GM12891 (cell line): ENCODE results near the gene MYMK.

Experiments
- DNase-seq: peaks from one replicate; pipeline ENCODE4 v3.0.0; 2011; ENCODE audit warnings: low spot score; ENCODE audit not compliant: insufficient read length
- FAIRE-seq: peaks from 2 replicates; lab custom pipeline; 2011; peaks lifted over from hg19 to GRCh38; lab: Jason Lieb, UNC
- PAX5 ChIP-seq: IDR thresholded peaks from 2 replicates; pipeline ENCODE4 v1.6.1; 2011; ENCODE audit warnings: low read length, moderate library complexity, mild to moderate bottlenecking; ENCODE audit not compliant: insufficient read depth, severe bottlenecking
- POLR2A ChIP-seq: IDR thresholded peaks from 2 replicates; pipeline ENCODE4 v1.6.1; 2011; ENCODE audit warnings: low read depth, low read length, control low read depth
- POLR2AphosphoS5 ChIP-seq: IDR thresholded peaks from 2 replicates; pipeline ENCODE4 v1.6.1; 2011; ENCODE audit warnings: low read depth, low read length, control low read depth
- POU2F2 ChIP-seq: IDR thresholded peaks from 2 replicates; pipeline ENCODE4 v1.6.1; 2011; ENCODE audit warnings: low read depth, mild to moderate bottlenecking, control low read depth, low read length, moderate library complexity
- SPI1 ChIP-seq: IDR thresholded peaks from 2 replicates; pipeline ENCODE4 v1.6.1; 2011; ENCODE audit warnings: low read depth, low read length, control low read depth
- TAF1 ChIP-seq: IDR thresholded peaks from 2 replicates; pipeline ENCODE4 v1.6.1; 2011; ENCODE audit warnings: low read depth, low read length, control low read depth

The MYMK gene

GRCh38 chr9:133513214-133514100, 11.3 kb downstream of the MYMK start:
- TF ChIP-seq PAX5: no peak
- no peak for TF ChIP-seq POU2F2
- TF ChIP-seq TAF1: no peak
- TF ChIP-seq POLR2AphosphoS5: no peak
- TF ChIP-seq POLR2A: no peak
- no peak for TF ChIP-seq SPI1
- FAIRE-seq (no peak), DNase-seq (no peak)

GRCh38 chr9:133512253-133513213, 12.2 kb downstream of the MYMK start:
- TF ChIP-seq PAX5 (no peak), POLR2A (no peak), POLR2AphosphoS5 (no peak), POU2F2 (no peak), SPI1 (no peak), TAF1 (no peak)
- DNase-seq: no peak
- FAIRE-seq: peak; percentile 69

GRCh38 chr9:133511607-133512006, 13.2 kb downstream of the MYMK start:
- TF ChIP-seq TAF1: no peak
- no peak for TF ChIP-seq POU2F2
- TF ChIP-seq PAX5: no peak
- TF ChIP-seq POLR2A: no peak
- TF ChIP-seq POLR2AphosphoS5: no peak
- TF ChIP-seq SPI1: no peak
- DNase-seq: no peak
- no peak for FAIRE-seq

- TF ChIP-seq SPI1 (no peak), TAF1 (no peak), PAX5 (no peak), POU2F2 (no peak), POLR2A (no peak), POLR2AphosphoS5 (no peak)
- DNase-seq: no peak
- FAIRE-seq: no peak
These were observed 13.7 kb downstream of the MYMK start for GRCh38 chr9:133510926-133511505.

GRCh38 chr9:133509179-133510083, 15.3 kb downstream of the MYMK start:
- TF ChIP-seq TAF1 (no peak), POU2F2 (no peak), POLR2AphosphoS5 (no peak), SPI1 (no peak), POLR2A (no peak), PAX5 (no peak)
- no peak for FAIRE-seq
- no peak for DNase-seq

GRCh38 chr9:133508046-133508445, 16.7 kb downstream of the MYMK start:
- FAIRE-seq (no peak), DNase-seq (no peak)
- TF ChIP-seq PAX5 (no peak), POLR2A (no peak), TAF1 (no peak), POU2F2 (no peak), SPI1 (no peak), POLR2AphosphoS5 (no peak)

- DNase-seq (no peak), FAIRE-seq (no peak)
- TF ChIP-seq SPI1: no peak
- TF ChIP-seq POLR2AphosphoS5: no peak
- no peak for TF ChIP-seq POLR2A
- TF ChIP-seq POU2F2: no peak
- no peak for TF ChIP-seq TAF1
- TF ChIP-seq PAX5: no peak
These were observed 17.4 kb downstream of the MYMK start for GRCh38 chr9:133507246-133507965.

GRCh38 chr9:133506653-133507038, 18.1 kb downstream of the MYMK start:
- no peak for FAIRE-seq
- DNase-seq: no peak
- TF ChIP-seq TAF1 (no peak), POLR2A (no peak), SPI1 (no peak)
